Caki2 (cell line): ENCODE results near the gene SDCBP2. TPM values are rescaled to one million over a fixed set of nuclear protein-coding genes. Genes with fewer than 3 reads are reported as not detected.

Experiments used
- DNase-seq: peaks from one replicate; pipeline ENCODE4 v3.0.0-alpha.2; 2015; ENCODE audit warnings: low read depth
- in situ Hi-C: cut with HindIII; loops from 2 replicates; pipeline ENCODE4 v1.10.0; 2016; ENCODE audit warnings: low sequenced_read_pairs, low pct_unique_long_range_greater_than_20kb, mixed read lengths
- total RNA-seq: library from RNA; depleted of rRNA; stranded (reverse); fragments of >200 nt; shearing (Covaris generic); gene quantifications from 2 replicates; pipeline ENCODE4 v1.2.3, GENCODE V29; 2014; ENCODE audit warnings: low replicate concordance

Gene SDCBP2
- total RNA-seq, 1 experiment from 2014 or later, result 3.2 TPM

- in situ Hi-C loops, result no loop called here
- DNase-seq, result no peak
Observed at GRCh38 chr20:1287787-1288569, 41.0 kb downstream of the SDCBP2 start.

DNA sequence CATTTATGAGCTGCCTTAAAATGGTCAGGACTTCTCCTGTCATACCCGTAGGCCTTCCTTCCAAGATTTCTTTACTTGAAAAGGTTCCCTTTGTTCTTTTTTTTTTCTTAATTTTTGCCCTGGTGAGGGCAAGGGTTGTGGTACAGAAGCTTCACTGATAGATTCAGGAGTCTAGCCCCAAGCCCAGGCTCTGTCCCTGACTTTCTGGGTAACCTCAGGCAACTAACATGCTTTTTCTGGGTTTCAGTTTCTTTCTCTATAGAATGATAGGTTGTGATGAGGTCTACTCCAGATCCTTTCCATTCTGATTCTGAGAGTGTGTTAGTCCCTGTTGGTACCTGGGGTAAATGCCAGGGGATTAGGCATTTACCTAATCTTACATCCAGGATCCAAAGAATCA is 41.6 kb downstream of the SDCBP2 start:
- no peak for DNase-seq
- in situ Hi-C loops, result no loop called here

DNA sequence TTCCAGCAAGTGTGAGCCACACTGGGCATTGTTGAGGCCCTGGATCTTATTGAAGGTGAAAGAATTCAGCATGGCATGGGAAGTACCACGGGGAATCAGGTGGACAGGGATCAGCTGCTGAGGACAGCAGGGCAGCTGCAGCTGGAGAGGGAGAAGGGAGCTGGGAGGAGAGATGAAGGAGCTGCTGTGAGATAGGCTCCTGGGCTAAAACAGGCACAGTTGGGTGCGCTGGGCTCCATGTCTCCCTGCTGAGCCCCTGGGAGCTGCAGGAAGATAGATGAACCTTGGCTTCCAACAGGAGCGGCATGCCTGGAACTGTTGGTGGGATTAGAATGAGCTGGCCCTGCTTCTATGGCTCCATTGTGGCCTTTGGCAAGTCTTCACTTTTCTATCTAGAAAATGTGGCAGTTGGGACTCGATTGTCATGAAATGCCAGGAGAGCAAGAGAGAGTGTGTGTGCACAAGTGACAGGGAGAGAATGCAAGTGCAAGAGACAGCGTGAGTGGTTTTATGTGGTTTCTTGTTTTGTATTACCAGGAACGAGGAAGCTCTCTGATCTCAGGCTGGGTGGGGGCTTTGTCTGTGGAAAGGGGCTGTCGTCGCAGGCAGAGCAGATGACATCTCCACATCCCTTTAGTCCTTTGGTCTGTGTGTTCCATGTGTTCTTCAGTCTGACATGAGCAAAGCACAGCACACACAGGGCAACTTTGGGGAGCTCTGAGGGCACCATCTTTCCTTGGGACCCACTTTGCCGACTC is 42.5 kb downstream of the SDCBP2 start:
- in situ Hi-C loops, result no loop called here
- no peak for DNase-seq

DNA sequence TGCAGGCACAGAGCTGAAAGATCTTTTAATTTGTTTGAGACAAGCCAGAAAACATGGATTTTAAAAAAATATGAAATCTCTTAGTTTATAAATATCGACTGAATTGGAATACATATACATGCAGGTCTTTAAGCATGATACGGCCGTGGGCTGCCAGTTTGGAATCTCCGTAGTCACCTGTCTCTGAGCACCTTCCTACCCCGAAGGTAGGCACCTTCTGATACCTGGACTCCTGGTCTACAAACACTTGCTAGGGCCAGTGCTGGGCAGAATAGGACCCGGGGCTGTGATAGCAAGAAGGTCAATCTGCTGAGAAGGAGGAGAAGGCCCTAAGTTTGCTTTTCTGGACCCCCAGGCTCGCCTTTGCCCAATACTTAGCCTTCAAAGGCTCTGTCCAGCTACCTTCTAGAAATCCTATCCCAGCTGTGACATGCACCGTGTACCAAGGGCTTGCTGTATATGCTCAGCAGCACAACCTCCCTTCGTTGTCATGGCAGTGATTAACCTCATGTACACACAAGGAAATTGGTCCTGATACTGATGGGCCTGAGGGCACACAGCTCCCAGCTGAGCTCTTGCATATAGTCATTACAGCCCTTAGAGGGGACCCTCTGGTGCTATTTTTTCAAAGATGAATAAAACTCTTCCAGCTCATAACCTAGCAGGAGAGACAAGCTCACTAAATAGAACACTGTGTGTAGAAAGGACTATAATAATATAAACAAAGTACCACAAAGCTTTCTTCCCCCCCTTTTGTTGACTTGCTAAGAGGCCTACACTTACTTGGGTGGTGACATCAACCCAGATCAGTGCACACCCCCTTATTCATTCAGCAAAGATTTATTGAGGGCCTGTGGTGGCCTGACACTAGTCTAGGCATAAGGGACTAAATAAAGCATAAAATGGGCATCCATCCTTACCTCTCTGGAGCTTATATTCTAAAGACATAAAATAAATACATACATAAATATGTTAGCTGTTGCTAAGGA is 45.1 kb downstream of the SDCBP2 start:
- DNase-seq, result no peak
- in situ Hi-C loops, result no loop called here

GRCh38 chr20:1282966-1283365 is 46.0 kb downstream of the SDCBP2 start:
- DNase-seq, result no peak
- in situ Hi-C loops, result no loop called here

GRCh38 chr20:1281279-1282057 is 47.5 kb downstream of the SDCBP2 start:
- in situ Hi-C loops, result no loop called here

DNA sequence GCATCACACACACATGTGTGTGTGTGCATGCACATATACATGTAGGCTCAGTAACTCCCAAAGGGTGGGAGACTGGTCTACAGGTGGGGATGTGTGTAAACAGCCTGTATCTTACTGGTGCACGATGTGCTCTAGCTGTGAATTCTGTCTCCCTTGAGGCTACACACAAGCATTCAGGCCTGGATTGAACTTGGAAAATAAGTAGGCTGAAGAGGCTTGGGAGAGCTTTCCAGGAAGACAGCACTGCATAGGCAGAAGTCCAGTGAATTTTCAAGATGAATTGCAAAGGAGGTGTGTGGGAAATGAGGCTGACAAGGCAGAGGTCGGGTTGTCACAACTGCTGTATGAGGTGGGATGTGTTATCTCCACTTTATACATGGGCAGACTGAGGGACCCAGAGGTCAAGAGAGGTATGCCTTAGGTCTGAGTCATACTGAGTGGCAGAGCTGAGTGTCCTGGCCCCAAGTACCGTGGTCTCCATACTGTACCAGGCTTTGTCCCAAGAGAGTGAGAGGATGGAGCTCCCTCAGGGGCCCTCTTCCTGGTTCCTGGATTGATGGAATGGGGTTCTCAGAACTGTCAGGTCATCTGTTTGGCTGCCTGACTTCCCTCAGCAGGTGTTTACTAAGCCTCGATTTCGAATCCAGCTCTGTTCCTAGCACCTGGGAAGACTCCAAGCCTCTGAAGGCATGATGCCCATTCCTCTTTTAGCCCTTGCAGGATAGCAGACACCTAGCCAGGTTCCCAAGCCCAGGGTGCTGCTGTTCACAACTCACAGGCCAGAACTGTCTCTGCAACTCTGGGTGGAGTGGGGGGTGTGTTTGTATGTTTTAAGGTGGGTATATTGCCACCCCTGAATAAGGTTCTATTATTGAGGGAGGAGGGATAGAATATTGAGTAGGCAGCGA is 48.5 kb downstream of the SDCBP2 start:
- in situ Hi-C loops, result no loop called here
- no peak for DNase-seq

More at GRCh38 chr20:1281279-1282057, 47.5 kb downstream of the SDCBP2 start:
- no peak for DNase-seq

GRCh38 chr20:1278993-1279392 is 49.9 kb downstream of the SDCBP2 start:
- no peak for DNase-seq
- in situ Hi-C loops, result no loop called here

- in situ Hi-C loops, result no loop called here
- DNase-seq, result no peak
Observed at GRCh38 chr20:1277529-1278322, 51.2 kb downstream of the SDCBP2 start.

- in situ Hi-C loops, result no loop called here
- DNase-seq, result no peak
Observed at GRCh38 chr20:1275919-1276318, 53.0 kb downstream of the SDCBP2 start.

- in situ Hi-C loops, result no loop called here
- no peak for DNase-seq
Observed at GRCh38 chr20:1274485-1275311, 54.2 kb downstream of the SDCBP2 start.

GRCh38 chr20:1273366-1273765 is 55.6 kb downstream of the SDCBP2 start:
- in situ Hi-C loops, result no loop called here
- peak; percentile 47 for DNase-seq

GRCh38 chr20:1272368-1273100 is 56.4 kb downstream of the SDCBP2 start:
- in situ Hi-C loops, result no loop called here
- DNase-seq, result no peak

GRCh38 chr20:1269850-1270249 is 59.1 kb downstream of the SDCBP2 start:
- DNase-seq, result no peak
- in situ Hi-C loops, result no loop called here

GRCh38 chr20:1269235-1269634 is 59.7 kb downstream of the SDCBP2 start:
- in situ Hi-C loops, result no loop called here
- no peak for DNase-seq
